ENCODE measurements around the gene C1QL4. TPM values are rescaled to one million over a fixed set of nuclear protein-coding genes. Genes with fewer than 3 reads are reported as not detected.

The C1QL4 gene
- total and polyA plus RNA-seq, 3 experiments from 2014 or later = not detected

GRCh38 chr12:49367381-49368239 lies 30.6 kb upstream of the C1QL4 start, which contains the start of gene SPATS2:
Gene SPATS2 (plus strand): TSS chr12:49367462. CDS start chr12:49461013, 93,551 bp downstream.
- H3K27me3 Mint-ChIP-seq = peaks cover 0 to 4% of the 10 kb centered on the region in 2 donors
- H3K4me1 Mint-ChIP-seq = peaks cover 19 to 43% (median 37%) of the 10 kb centered on the region in 3 donors

GRCh38 chr12:49366652-49367380 lies 29.8 kb upstream of the C1QL4 start:
- POLR2A ChIA-PET = interaction anchor here (0.7 to 1.8 kb wide), 8 partner anchors 8 to 745 kb away, joined by 3 to 12 read pairs (median 4); partner anchors contain the start of genes COX14, DNAJC22, TROAP and TUBA1C

More at GRCh38 chr12:49367381-49368239, 30.6 kb upstream of the C1QL4 start, which contains the start of gene SPATS2:
- POLR2A ChIA-PET = interaction anchor here (0.8 to 1.8 kb wide), 5 partner anchors 9 to 744 kb away, joined by 3 to 12 read pairs (median 7); partner anchors contain the start of genes COX14, DNAJC22 and TUBA1C
- DNase-seq = no peak
- Mint-ChIP-seq H3K27ac (peak within 1 kb of the TSS; percentile 60 to 98 (median 94)), H3K9me3 (no peaks in the 10 kb centered on the region), H3K4me3 (peak within 1 kb of the TSS; percentile 89 to 98 (median 96)), H3K36me3 (peaks cover 0 to 5% (median 0%) of the 10 kb centered on the region in 3 donors)
- H3K27me3 ChIP-seq (ENCODE audit: insufficient read depth, low read length, poor library complexity, severe bottlenecking) = no peaks in the 10 kb centered on the region
- CTCF ChIA-PET = interaction anchor here (0.7 to 3.9 kb wide), 18 partner anchors 9 to 296 kb away, joined by 3 to 31 read pairs (median 4); partner anchors contain the start of genes DNAJC22 and TROAP
- H3K9me3 ChIP-seq (ENCODE audit: low read length) = no peaks in the 10 kb centered on the region
- no peaks in the 10 kb centered on the region for H3K36me3 ChIP-seq (ENCODE audit: insufficient read depth, low read length)
- H3K4me1 ChIP-seq (ENCODE audit: insufficient read depth, low read length) = peaks cover 20% of the 10 kb centered on the region
- H3K4me3 ChIP-seq (ENCODE audit: low read length) = peak within 1 kb of the TSS; percentile 82
- H3K27ac ChIP-seq (ENCODE audit: low read depth, low read length) = peak within 1 kb of the TSS; percentile 91

GRCh38 chr12:49366096-49366651 lies 29.2 kb upstream of the C1QL4 start:
- ChIA-PET POLR2A (interaction anchor here (0.7 to 1.8 kb wide), 7 partner anchors 8 to 746 kb away, joined by 3 to 12 read pairs (median 4); partner anchors contain the start of genes COX14, DNAJC22, TROAP and TUBA1C), CTCF (interaction anchor here (0.7 to 3.9 kb wide), 17 partner anchors 8 to 214 kb away, joined by 3 to 31 read pairs (median 4); partner anchors contain the start of genes DNAJC22, PRPH and TROAP)
- Mint-ChIP-seq H3K4me3 (peak overlapping the region; percentile 89 to 98 (median 96)), H3K27me3 (peaks cover 4% of the 10 kb centered on the region in 2 donors), H3K9me3 (no peaks in the 10 kb centered on the region), H3K4me1 (peaks cover 19 to 43% (median 37%) of the 10 kb centered on the region in 3 donors), H3K27ac (peak overlapping the region; percentile 60 to 98 (median 94)), H3K36me3 (peaks cover 0 to 5% (median 0%) of the 10 kb centered on the region in 3 donors)
- H3K36me3 ChIP-seq (ENCODE audit: insufficient read depth, low read length) = no peaks in the 10 kb centered on the region
- DNase-seq = no peak
- peak overlapping the region; percentile 91 for H3K27ac ChIP-seq (ENCODE audit: low read depth, low read length)
- H3K27me3 ChIP-seq (ENCODE audit: insufficient read depth, low read length, poor library complexity, severe bottlenecking) = no peaks in the 10 kb centered on the region
- peaks cover 20% of the 10 kb centered on the region for H3K4me1 ChIP-seq (ENCODE audit: insufficient read depth, low read length)
- H3K4me3 ChIP-seq (ENCODE audit: low read length) = peak overlapping the region; percentile 82
- no peaks in the 10 kb centered on the region for H3K9me3 ChIP-seq (ENCODE audit: low read length)

More at GRCh38 chr12:49366652-49367380, 29.8 kb upstream of the C1QL4 start:
- H3K4me1 Mint-ChIP-seq = peaks cover 19 to 43% (median 37%) of the 10 kb centered on the region in 3 donors
- H3K4me3 ChIP-seq (ENCODE audit: low read length) = peak overlapping the region; percentile 82
- H3K27ac ChIP-seq (ENCODE audit: low read depth, low read length) = peak overlapping the region; percentile 91
- H3K9me3 Mint-ChIP-seq = no peaks in the 10 kb centered on the region
- H3K36me3 Mint-ChIP-seq = peaks cover 0 to 5% (median 0%) of the 10 kb centered on the region in 3 donors
- peak; percentile 76 to 89 (median 79) for DNase-seq
- H3K36me3 ChIP-seq (ENCODE audit: insufficient read depth, low read length) = no peaks in the 10 kb centered on the region
- peak overlapping the region; percentile 60 to 98 (median 94) for H3K27ac Mint-ChIP-seq
- peaks cover 20% of the 10 kb centered on the region for H3K4me1 ChIP-seq (ENCODE audit: insufficient read depth, low read length)
- H3K27me3 ChIP-seq (ENCODE audit: insufficient read depth, low read length, poor library complexity, severe bottlenecking) = no peaks in the 10 kb centered on the region
- H3K9me3 ChIP-seq (ENCODE audit: low read length) = no peaks in the 10 kb centered on the region
- peaks cover 0 to 4% of the 10 kb centered on the region in 2 donors for H3K27me3 Mint-ChIP-seq
- peak overlapping the region; percentile 89 to 98 (median 96) for H3K4me3 Mint-ChIP-seq
- CTCF ChIA-PET = interaction anchor here (0.7 to 3.9 kb wide), 21 partner anchors 9 to 296 kb away, joined by 3 to 31 read pairs (median 4); partner anchors contain the start of genes DNAJC22, PRPH and TROAP

- Mint-ChIP-seq H3K27ac (peak overlapping the region in 1 of 8 donors; percentile 98), H3K4me3 (peak overlapping the region in 5 of 7 donors; percentile 24 to 98 (median 97)), H3K36me3 (peaks cover 0 to 5% (median 0%) of the 10 kb centered on the region in 3 donors), H3K9me3 (no peaks in the 10 kb centered on the region), H3K4me1 (peaks cover 19 to 42% (median 36%) of the 10 kb centered on the region in 3 donors), H3K27me3 (peaks cover 4 to 8% of the 10 kb centered on the region in 2 donors)
- POLR2A ChIA-PET = no interaction called here
- H3K4me1 ChIP-seq (ENCODE audit: insufficient read depth, low read length) = peaks cover 20% of the 10 kb centered on the region
- no peaks in the 10 kb centered on the region for H3K27me3 ChIP-seq (ENCODE audit: insufficient read depth, low read length, poor library complexity, severe bottlenecking)
- no peaks in the 10 kb centered on the region for H3K9me3 ChIP-seq (ENCODE audit: low read length)
- no peaks in the 10 kb centered on the region for H3K36me3 ChIP-seq (ENCODE audit: insufficient read depth, low read length)
- CTCF ChIA-PET = interaction anchor here (1.4 to 3.9 kb wide), 5 partner anchors 18 to 147 kb away, joined by 3 to 18 read pairs (median 7); partner anchors contain the start of gene DNAJC22
- no peak overlapping the region for H3K27ac ChIP-seq (ENCODE audit: low read depth, low read length)
- no peak for DNase-seq
- no peak overlapping the region for H3K4me3 ChIP-seq (ENCODE audit: low read length)
Measured at GRCh38 chr12:49365542-49365941, 28.6 kb upstream of the C1QL4 start.

GRCh38 chr12:49364989-49365388 lies 28.0 kb upstream of the C1QL4 start:
- DNase-seq = no peak
- ChIA-PET POLR2A (no interaction called here), CTCF (interaction anchor here (0.6 to 3.9 kb wide), 5 partner anchors 18 to 155 kb away, joined by 3 to 18 read pairs (median 3); partner anchors contain the start of gene DNAJC22)
- H3K36me3 ChIP-seq (ENCODE audit: insufficient read depth, low read length) = no peaks in the 10 kb centered on the region
- H3K4me3 ChIP-seq (ENCODE audit: low read length) = no peak overlapping the region
- H3K4me3 Mint-ChIP-seq = peak overlapping the region in 1 of 7 donors; percentile 98
- peaks cover 0 to 5% (median 0%) of the 10 kb centered on the region in 3 donors for H3K36me3 Mint-ChIP-seq
- peaks cover 19% of the 10 kb centered on the region for H3K4me1 ChIP-seq (ENCODE audit: insufficient read depth, low read length)
- peaks cover 4 to 10% of the 10 kb centered on the region in 2 donors for H3K27me3 Mint-ChIP-seq
- peaks cover 19 to 37% (median 30%) of the 10 kb centered on the region in 3 donors for H3K4me1 Mint-ChIP-seq
- H3K27ac ChIP-seq (ENCODE audit: low read depth, low read length) = no peak overlapping the region
- H3K27ac Mint-ChIP-seq = no peak overlapping the region
- H3K27me3 ChIP-seq (ENCODE audit: insufficient read depth, low read length, poor library complexity, severe bottlenecking) = no peaks in the 10 kb centered on the region
- no peaks in the 10 kb centered on the region for H3K9me3 ChIP-seq (ENCODE audit: low read length)
- no peaks in the 10 kb centered on the region for H3K9me3 Mint-ChIP-seq

- H3K4me1 ChIP-seq (ENCODE audit: insufficient read depth, low read length) = peaks cover 21% of the 10 kb centered on the region
- DNase-seq = no peak
- Mint-ChIP-seq H3K4me3 (no peak overlapping the region), H3K4me1 (peaks cover 4 to 17% (median 15%) of the 10 kb centered on the region in 3 donors), H3K27ac (no peak overlapping the region), H3K9me3 (no peaks in the 10 kb centered on the region), H3K36me3 (peaks cover 0 to 5% (median 0%) of the 10 kb centered on the region in 3 donors), H3K27me3 (peaks cover 11 to 27% of the 10 kb centered on the region in 2 donors)
- ChIA-PET POLR2A (no interaction called here), CTCF (interaction anchor here (7.4 kb wide), 1 partner anchor 152 kb away, joined by 172 read pairs; no protein-coding TSS in a partner anchor)
- no peak overlapping the region for H3K4me3 ChIP-seq (ENCODE audit: low read length)
- no peaks in the 10 kb centered on the region for H3K36me3 ChIP-seq (ENCODE audit: insufficient read depth, low read length)
- no peak overlapping the region for H3K27ac ChIP-seq (ENCODE audit: low read depth, low read length)
- H3K27me3 ChIP-seq (ENCODE audit: insufficient read depth, low read length, poor library complexity, severe bottlenecking) = no peaks in the 10 kb centered on the region
- no peaks in the 10 kb centered on the region for H3K9me3 ChIP-seq (ENCODE audit: low read length)
Measured at GRCh38 chr12:49362077-49362476, 25.1 kb upstream of the C1QL4 start.

GRCh38 chr12:49359671-49360070 lies 22.7 kb upstream of the C1QL4 start:
- ChIA-PET POLR2A (interaction anchor here (0.7 kb wide), 2 partner anchors 117 to 381 kb away, joined by 4 to 5 read pairs; no protein-coding TSS in a partner anchor), CTCF (interaction anchor here (1.3 to 7.4 kb wide), 8 partner anchors 12 to 263 kb away, joined by 3 to 172 read pairs (median 8); partner anchors contain the start of genes DNAJC22 and PRPF40B)
- Mint-ChIP-seq H3K27me3 (peaks cover 11 to 35% of the 10 kb centered on the region in 2 donors), H3K27ac (peak overlapping the region in 1 of 8 donors; percentile 69), H3K36me3 (no peaks in the 10 kb centered on the region), H3K4me1 (peaks cover 2 to 4% (median 3%) of the 10 kb centered on the region in 3 donors), H3K4me3 (no peak overlapping the region), H3K9me3 (no peaks in the 10 kb centered on the region)
- H3K36me3 ChIP-seq (ENCODE audit: insufficient read depth, low read length) = no peaks in the 10 kb centered on the region
- no peak for DNase-seq
- peaks cover 7% of the 10 kb centered on the region for H3K4me1 ChIP-seq (ENCODE audit: insufficient read depth, low read length)
- H3K9me3 ChIP-seq (ENCODE audit: low read length) = no peaks in the 10 kb centered on the region
- H3K27me3 ChIP-seq (ENCODE audit: insufficient read depth, low read length, poor library complexity, severe bottlenecking) = no peaks in the 10 kb centered on the region
- H3K4me3 ChIP-seq (ENCODE audit: low read length) = no peak overlapping the region
- no peak overlapping the region for H3K27ac ChIP-seq (ENCODE audit: low read depth, low read length)
